GM19324 (cell line): ENCODE results near the gene ACTL6B.

Experiments
- ATAC-seq: cut with Tn5 transposase; IDR thresholded peaks from one replicate; pipeline ENCODE4 v1.9.1; 2021; ENCODE audit warnings: mild to moderate bottlenecking, moderate library complexity; ENCODE audit not compliant: unreplicated experiment, low FRiP score

The ACTL6B gene

GRCh38 chr7:100604028-100604975 is 51.9 kb downstream of the ACTL6B start:
- ATAC-seq: no peak

GRCh38 chr7:100603726-100604027 is 52.6 kb downstream of the ACTL6B start:
- ATAC-seq: no peak

- ATAC-seq: no peak
These were observed 53.1 kb downstream of the ACTL6B start for GRCh38 chr7:100602889-100603725.

- no peak for ATAC-seq
These were observed 55.6 kb downstream of the ACTL6B start for GRCh38 chr7:100600730-100601038.

- ATAC-seq: no peak
These were observed 56.1 kb downstream of the ACTL6B start for GRCh38 chr7:100599911-100600729.

GRCh38 chr7:100598425-100598824 is 57.8 kb downstream of the ACTL6B start:
- ATAC-seq: no peak

- ATAC-seq: no peak
These were observed 61.1 kb downstream of the ACTL6B start for GRCh38 chr7:100595188-100595587.
